Fibroblast of mammary gland (primary cell): Measurements from ENCODE around the gene RFX2.

Experiments used
- DNase-seq: peaks from one replicate; pipeline ENCODE4 v3.0.0-alpha.2; 2010; ENCODE audit warnings: low read depth
- H3K4me3 ChIP-seq: 2 replicates; pipeline ENCODE4 v1.5.1; 2011; ENCODE audit warnings: low read depth, mild to moderate bottlenecking, low read length, moderate library complexity; ENCODE audit not compliant: control insufficient read depth
- TF ChIP-seq, protein P1 (sequence below): conservative IDR thresholded peaks from 2 replicates; pipeline ENCODE4 v1.5.1; 2011; ENCODE audit warnings: low read depth, low read length, inconsistent platforms; ENCODE audit not compliant: control insufficient read depth, insufficient read depth

The RFX2 gene

GRCh38 chr19:5999693-6000092, 110.6 kb downstream of the RFX2 start:
- DNase-seq = no peak
- TF ChIP-seq, protein P1, sequence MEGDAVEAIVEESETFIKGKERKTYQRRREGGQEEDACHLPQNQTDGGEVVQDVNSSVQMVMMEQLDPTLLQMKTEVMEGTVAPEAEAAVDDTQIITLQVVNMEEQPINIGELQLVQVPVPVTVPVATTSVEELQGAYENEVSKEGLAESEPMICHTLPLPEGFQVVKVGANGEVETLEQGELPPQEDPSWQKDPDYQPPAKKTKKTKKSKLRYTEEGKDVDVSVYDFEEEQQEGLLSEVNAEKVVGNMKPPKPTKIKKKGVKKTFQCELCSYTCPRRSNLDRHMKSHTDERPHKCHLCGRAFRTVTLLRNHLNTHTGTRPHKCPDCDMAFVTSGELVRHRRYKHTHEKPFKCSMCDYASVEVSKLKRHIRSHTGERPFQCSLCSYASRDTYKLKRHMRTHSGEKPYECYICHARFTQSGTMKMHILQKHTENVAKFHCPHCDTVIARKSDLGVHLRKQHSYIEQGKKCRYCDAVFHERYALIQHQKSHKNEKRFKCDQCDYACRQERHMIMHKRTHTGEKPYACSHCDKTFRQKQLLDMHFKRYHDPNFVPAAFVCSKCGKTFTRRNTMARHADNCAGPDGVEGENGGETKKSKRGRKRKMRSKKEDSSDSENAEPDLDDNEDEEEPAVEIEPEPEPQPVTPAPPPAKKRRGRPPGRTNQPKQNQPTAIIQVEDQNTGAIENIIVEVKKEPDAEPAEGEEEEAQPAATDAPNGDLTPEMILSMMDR = no peak
- no peak overlapping the region for H3K4me3 ChIP-seq

- H3K4me3 ChIP-seq = no peak overlapping the region
- TF ChIP-seq, protein P1 = no peak
- no peak for DNase-seq
Observed at GRCh38 chr19:5997371-5997770, 112.9 kb downstream of the RFX2 start.

DNA sequence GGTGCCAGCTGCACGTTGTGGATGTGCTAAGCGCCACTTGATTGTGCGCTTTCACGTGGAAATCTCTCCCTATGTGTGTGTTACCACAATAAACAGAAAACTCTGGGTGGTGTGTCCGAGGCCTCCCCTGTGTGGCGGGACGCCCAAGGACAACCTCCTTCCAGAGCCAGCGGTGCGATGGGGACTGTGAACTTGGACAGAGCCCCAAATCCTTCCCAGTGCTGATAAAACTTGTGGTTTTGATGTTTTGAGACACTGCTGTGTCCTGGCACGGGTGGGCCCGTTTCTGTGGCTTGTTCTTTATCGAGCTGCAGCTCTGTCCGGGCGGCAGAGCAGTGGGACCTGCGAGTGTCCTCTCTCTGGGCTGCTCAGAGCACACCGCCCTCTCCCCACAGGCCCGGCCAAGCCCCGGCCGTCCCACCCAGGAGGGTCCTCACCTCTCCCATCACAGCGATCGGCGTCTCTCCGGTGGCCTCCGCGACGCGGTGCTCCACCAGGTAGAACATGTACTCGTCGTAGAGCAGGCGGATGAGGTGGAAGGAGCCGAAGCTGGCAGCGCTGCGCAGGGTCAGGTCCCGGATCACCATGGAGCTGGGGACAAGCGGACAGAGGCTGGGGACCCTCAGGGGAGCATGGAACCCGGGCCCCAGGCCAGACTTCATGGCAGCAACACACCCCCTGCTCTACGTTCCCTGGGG, 113.5 kb downstream of the RFX2 start:
- H3K4me3 ChIP-seq = no peak overlapping the region
- no peak for DNase-seq
- TF ChIP-seq, protein P1 = no peak

GRCh38 chr19:5996102-5996501, 114.2 kb downstream of the RFX2 start:
- DNase-seq = no peak
- no peak overlapping the region for H3K4me3 ChIP-seq
- TF ChIP-seq, protein P1 = no peak

- no peak for DNase-seq
- no peak overlapping the region for H3K4me3 ChIP-seq
- TF ChIP-seq, protein P1 = no peak
Observed at GRCh38 chr19:5995606-5996005, 114.7 kb downstream of the RFX2 start.

- H3K4me3 ChIP-seq = no peak overlapping the region
- TF ChIP-seq, protein P1 = no peak
- DNase-seq = no peak
Observed at GRCh38 chr19:5994405-5995165, 115.7 kb downstream of the RFX2 start.
